Lower leg skin (tissue), 4 donors: ENCODE data around the gene HOXD10. TPM values are rescaled to one million over a fixed set of nuclear protein-coding genes. Genes with fewer than 3 reads are reported as not detected.

Experiments
- DNase-seq, 2 donors: peaks; one replicate each; pipeline ENCODE4 v3.0.0-alpha.2; 2019; ENCODE audit warnings: low spot score in 2 of 2
- H3K4me3 ChIP-seq: fragments of 200-600 bp; sonication (generic); 2 replicates; pipeline ENCODE4 v1.5.1; 2017; ENCODE audit warnings: mild to moderate bottlenecking, low read depth; ENCODE audit not compliant: poor library complexity, severe bottlenecking
- POLR2A ChIP-seq, 2 donors: fragments of 450-650 bp; IDR thresholded peaks; one replicate each; pipeline ENCODE4 v1.6.1; 2016 to 2017; ENCODE audit warnings: antibody characterized with exemption in 2 of 2, mild to moderate bottlenecking in 1 of 2, moderate library complexity in 1 of 2
- WGBS, 2 donors: methylation state at CpG; one replicate each; pipeline ENCODE4 v1.1.5; 2018; 5-methylcytosine and 5-hydroxymethylcytosine counted together
- intact Hi-C: fragments of 100-400 bp; cut with DNase I; formaldehyde crosslinking; loops from one replicate; pipeline ENCODE4 v1.15.0; 2023; ENCODE audit warnings: low total_unique reads
- total RNA-seq, 4 donors: library from RNA; depleted of rRNA; stranded (reverse); fragments of >200 nt; gene quantifications; one replicate each; pipeline ENCODE4 v1.1.0, GENCODE V29; 2016
- TF ChIP-seq, protein P1 (sequence below), 3 donors: fragments of 450-650 bp; IDR thresholded peaks; one replicate each; pipeline ENCODE4 v1.5.1; 2016; ENCODE audit warnings: antibody characterized with exemption in 3 of 3, mild to moderate bottlenecking in 3 of 3, moderate library complexity in 2 of 3

Gene HOXD10
- total RNA-seq, 4 donors from 2014 or later, result 0.29 to 3.1 (median 1.4) TPM; not detected in 1

DNA sequence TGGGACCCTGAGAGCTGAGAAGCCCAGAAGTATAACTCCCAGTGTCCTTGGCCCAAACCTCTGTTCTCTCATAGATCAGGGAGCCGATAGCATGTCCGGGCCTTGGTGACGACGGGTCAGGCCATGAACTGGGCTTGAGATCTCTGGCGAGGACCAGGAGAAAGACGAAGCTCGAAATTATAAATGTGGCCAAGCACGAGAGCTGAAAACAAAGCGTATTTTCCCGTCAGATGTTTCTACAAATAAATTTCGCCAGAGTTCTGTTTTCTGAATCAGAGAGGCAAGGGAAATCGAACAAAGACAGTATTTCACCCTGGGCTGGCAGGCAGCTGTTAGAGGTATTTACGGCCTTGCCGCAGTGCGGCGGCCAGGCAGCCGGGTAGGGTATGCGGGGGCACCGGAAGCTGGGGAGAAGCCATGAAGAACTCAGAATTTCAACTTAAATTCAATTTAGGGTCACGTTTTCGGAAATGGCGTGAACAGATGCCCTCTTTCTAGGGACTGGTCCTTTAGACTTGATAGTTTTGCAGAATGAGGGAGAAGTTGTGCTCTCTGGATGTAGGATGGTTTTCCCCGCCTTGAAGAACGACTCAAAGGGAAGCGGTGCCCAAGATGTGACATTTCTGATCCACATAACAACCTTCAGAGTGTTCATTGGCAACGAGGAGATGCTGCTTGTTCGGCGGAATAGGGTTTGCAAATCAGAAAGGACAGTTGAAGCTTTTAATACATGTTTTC is 22.5 kb downstream of the HOXD10 start:
- WGBS, 2 donors, result 33 to 36% methylated on average over 28 of the region's 28 CpGs
- TF ChIP-seq POLR2A (IDR thresholded peaks at IDR 0.05), result no peak
- TF ChIP-seq, protein P1, sequence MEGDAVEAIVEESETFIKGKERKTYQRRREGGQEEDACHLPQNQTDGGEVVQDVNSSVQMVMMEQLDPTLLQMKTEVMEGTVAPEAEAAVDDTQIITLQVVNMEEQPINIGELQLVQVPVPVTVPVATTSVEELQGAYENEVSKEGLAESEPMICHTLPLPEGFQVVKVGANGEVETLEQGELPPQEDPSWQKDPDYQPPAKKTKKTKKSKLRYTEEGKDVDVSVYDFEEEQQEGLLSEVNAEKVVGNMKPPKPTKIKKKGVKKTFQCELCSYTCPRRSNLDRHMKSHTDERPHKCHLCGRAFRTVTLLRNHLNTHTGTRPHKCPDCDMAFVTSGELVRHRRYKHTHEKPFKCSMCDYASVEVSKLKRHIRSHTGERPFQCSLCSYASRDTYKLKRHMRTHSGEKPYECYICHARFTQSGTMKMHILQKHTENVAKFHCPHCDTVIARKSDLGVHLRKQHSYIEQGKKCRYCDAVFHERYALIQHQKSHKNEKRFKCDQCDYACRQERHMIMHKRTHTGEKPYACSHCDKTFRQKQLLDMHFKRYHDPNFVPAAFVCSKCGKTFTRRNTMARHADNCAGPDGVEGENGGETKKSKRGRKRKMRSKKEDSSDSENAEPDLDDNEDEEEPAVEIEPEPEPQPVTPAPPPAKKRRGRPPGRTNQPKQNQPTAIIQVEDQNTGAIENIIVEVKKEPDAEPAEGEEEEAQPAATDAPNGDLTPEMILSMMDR (IDR thresholded peaks at IDR 0.05), result no peak
- intact Hi-C loops, result loop anchor here (5.0 kb wide), 2 partner anchors 413 to 498 kb away; no protein-coding TSS in a partner anchor
- no peak overlapping the region for H3K4me3 ChIP-seq
- no peak for DNase-seq

DNA sequence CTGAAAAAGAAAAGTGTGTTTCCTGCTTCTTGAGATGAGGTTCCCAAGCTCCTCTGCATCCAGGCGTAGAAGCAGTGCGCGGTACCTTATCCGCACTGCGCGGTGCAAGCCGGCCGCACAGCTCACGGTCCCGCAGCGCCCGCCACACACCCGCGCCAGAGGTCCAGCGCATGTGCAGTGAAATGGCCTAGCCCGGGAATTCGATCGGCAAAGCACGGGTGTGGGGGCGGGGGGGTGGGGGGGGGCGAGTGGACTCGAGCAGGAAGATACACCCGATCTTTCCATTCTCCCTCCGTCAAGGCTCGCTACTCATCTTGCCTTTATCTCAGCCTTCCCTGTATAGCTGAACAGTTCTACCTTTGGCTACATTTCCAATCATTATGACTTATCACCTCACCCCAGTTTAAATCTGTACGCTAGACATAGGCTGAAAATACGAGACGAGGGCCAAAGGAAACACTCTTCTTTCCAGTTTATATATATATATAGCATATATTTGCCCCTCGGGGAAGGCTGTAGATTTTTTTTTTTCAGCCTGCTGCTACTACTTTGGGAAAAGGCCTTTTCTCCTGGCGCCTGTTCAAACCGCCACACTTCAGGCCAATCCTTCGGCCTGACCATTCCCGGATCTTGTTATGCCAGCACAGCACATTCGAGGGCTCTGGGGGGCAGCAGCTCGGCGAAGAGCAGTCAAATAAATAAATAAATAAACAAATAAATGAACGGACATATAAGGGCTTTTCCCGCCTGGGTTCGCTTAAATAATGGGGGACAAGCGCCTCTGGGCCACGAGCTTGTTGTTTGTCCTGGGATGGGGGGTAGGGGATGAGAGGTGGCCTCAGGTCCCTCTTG is 23.3 kb downstream of the HOXD10 start:
- TF ChIP-seq, protein P1 (IDR thresholded peaks at IDR 0.05), result no peak
- TF ChIP-seq POLR2A (IDR thresholded peaks at IDR 0.05), result no peak
- DNase-seq, result no peak
- no peak overlapping the region for H3K4me3 ChIP-seq
- 12 to 19% methylated on average over 41 of the region's 41 CpGs for WGBS, 2 donors
- intact Hi-C loops, result loop anchor here (5.0 kb wide), 2 partner anchors 412 to 497 kb away; no protein-coding TSS in a partner anchor

DNA sequence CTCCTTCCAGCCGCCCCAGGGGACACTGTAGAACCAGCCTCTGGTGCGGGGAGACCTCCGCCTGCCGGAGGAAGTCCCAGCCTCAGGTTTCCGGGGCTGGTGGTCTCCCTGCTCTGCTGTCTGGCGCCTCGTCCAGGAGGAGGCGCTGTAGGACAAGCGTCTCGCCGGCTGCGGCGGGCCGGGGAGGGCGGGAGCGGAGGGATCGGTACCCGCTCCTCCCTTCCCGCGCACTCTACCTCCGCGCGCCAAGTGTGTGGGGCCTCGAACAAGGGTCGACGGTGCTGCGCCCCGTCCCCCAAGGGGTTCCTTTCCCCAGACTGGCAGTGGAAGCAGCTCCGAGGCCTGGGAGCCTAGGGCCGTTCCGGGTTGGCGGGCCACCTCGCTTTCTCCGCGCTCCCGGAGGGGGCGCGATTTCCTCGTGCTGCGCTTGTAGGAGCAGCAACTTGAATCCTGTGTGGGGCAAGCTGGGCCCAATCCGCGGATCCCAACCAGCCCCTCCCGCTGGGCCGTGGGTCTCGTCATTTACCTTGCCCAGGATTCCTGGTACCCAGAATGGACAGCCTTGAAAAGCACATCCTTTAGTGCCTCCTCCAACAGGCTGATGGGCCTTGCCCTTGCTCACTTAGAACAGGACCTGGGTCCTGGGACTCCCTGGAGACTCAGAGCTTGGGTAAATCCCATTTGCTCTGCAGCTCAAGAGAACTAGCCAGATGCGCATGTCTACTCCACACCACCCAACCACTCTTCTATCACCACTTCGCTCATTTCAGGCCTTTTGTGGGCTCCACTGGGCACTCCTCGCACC is 24.1 kb downstream of the HOXD10 start:
- no peak for TF ChIP-seq POLR2A (IDR thresholded peaks at IDR 0.05)
- TF ChIP-seq, protein P1 (IDR thresholded peaks at IDR 0.05), result peak in 1 of 3 donors; percentile 64
- peak in 1 of 2 donors; percentile 95 for DNase-seq
- 12% methylated on average over 27 of the region's 48 CpGs for WGBS, 2 donors
- intact Hi-C loops, result no loop called here
- peak overlapping the region; percentile 11 for H3K4me3 ChIP-seq

DNA sequence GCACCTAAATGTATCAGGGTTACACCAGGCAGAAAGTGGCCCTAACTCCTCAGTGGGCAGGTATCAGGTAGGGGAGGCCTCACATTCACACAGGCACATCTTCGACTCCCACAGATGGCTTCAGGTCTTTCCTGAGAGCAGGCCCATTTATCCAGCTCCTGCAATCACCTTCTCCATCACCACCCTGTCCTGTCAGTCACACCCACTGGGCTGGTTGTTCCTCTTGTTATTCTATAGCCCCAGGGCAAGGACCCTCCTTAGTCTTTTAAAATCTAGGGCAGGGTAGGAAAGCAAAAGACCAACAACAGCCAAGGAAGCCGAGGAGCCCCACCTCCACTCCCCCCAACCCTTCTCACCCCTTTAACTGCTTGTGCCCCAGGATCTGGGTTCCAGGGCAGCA is 25.7 kb downstream of the HOXD10 start:
- DNase-seq, result no peak
- intact Hi-C loops, result no loop called here
- no peak overlapping the region for H3K4me3 ChIP-seq
- WGBS, 2 donors, result 89 to 96% methylated on average over 2 of the region's 2 CpGs
- TF ChIP-seq, protein P1 (IDR thresholded peaks at IDR 0.05), result no peak
- TF ChIP-seq POLR2A (IDR thresholded peaks at IDR 0.05), result no peak
